GM18505 (cell line): ENCODE data around the gene GATA5.

Source experiments
- ATAC-seq: cut with Tn5 transposase; IDR thresholded peaks from one replicate; pipeline ENCODE4 v1.9.1; 2021; ENCODE audit not compliant: unreplicated experiment
- POLR2A ChIP-seq: IDR thresholded peaks from 4 replicates; pipeline ENCODE4 v1.6.1; 2011; ENCODE audit warnings: borderline replicate concordance; ENCODE audit not compliant: insufficient read depth, insufficient read length; ENCODE audit errors: extremely low read depth

GATA5 gene

GRCh38 chr20:62420846-62421715 is 54.7 kb downstream of the GATA5 start:
- TF ChIP-seq POLR2A, result no peak
- ATAC-seq, result no peak

GRCh38 chr20:62419759-62420158 is 56.0 kb downstream of the GATA5 start:
- TF ChIP-seq POLR2A, result no peak
- ATAC-seq, result no peak

- no peak for TF ChIP-seq POLR2A
- no peak for ATAC-seq
These were observed 56.9 kb downstream of the GATA5 start for GRCh38 chr20:62418709-62419487.

GRCh38 chr20:62417981-62418708 is 57.6 kb downstream of the GATA5 start:
- no peak for ATAC-seq
- TF ChIP-seq POLR2A, result no peak

GRCh38 chr20:62416651-62417637 is 58.9 kb downstream of the GATA5 start:
- ATAC-seq, result no peak
- no peak for TF ChIP-seq POLR2A

GRCh38 chr20:62415354-62416111 is 60.3 kb downstream of the GATA5 start:
- TF ChIP-seq POLR2A, result no peak

GRCh38 chr20:62413896-62414481 is 61.8 kb downstream of the GATA5 start:
- no peak for ATAC-seq
- TF ChIP-seq POLR2A, result no peak

More at GRCh38 chr20:62415354-62416111, 60.3 kb downstream of the GATA5 start:
- ATAC-seq, result no peak
